Measurements from ENCODE around the gene ADAM21.
"Not testable (repeated sequence)": the region's sequence is repeated elsewhere in the genome, so short reads cannot be mapped to it uniquely, and the experiment has no call there.

Gene ADAM21

GRCh38 chr14:70477356-70478105, 25.6 kb downstream of the ADAM21 start:
- not testable (repeated sequence) for DNase-seq (ENCODE audit: low read depth)

GRCh38 chr14:70489579-70490200, 37.7 kb downstream of the ADAM21 start:
- DNase-seq (ENCODE audit: low read depth) = no peak

GRCh38 chr14:70498191-70498590, 46.2 kb downstream of the ADAM21 start:
- no peak for DNase-seq (ENCODE audit: low read depth)
